Bronchial epithelial cell (primary cell): Measurements from ENCODE around the gene TRPT1. TPM values are rescaled to one million over a fixed set of nuclear protein-coding genes. Genes with fewer than 3 reads are reported as not detected.
A peak's percentile ranks its signal among the peaks of the same experiment; 100 is the strongest.

ENCODE experiments used
- DNase-seq: peaks from one replicate; pipeline ENCODE4 v3.0.0-alpha.2; 2010; ENCODE audit warnings: low read depth
- FAIRE-seq: peaks from 2 replicates; lab custom pipeline; 2011; peaks lifted over from hg19 to GRCh38; lab: Jason Lieb, UNC
- H3K27me3 ChIP-seq: 2 replicates; pipeline ENCODE4 v1.5.1; 2011; ENCODE audit warnings: low read length; ENCODE audit not compliant: control insufficient read depth, insufficient read depth
- H3K36me3 ChIP-seq: 2 replicates; pipeline ENCODE4 v1.5.1; 2011; ENCODE audit warnings: low read length; ENCODE audit not compliant: control insufficient read depth, insufficient read depth
- H3K4me3 ChIP-seq: 2 replicates; pipeline ENCODE4 v1.5.1; 2011; ENCODE audit warnings: mild to moderate bottlenecking, low read depth, low read length, control low read depth
- total RNA-seq: library from RNA; depleted of rRNA; stranded (reverse); fragments of >200 nt; gene quantifications from 2 replicates; pipeline ENCODE4 v1.2.1, GENCODE V29; 2014
- TF ChIP-seq, protein P1 (sequence below): IDR thresholded peaks from 2 replicates; pipeline ENCODE4 v1.5.1; 2011; ENCODE audit warnings: mild to moderate bottlenecking, moderate library complexity, low read length, control low read depth, inconsistent platforms; ENCODE audit not compliant: insufficient read depth, severe bottlenecking

Gene TRPT1
- total RNA-seq, 1 donor from 2014 or later, result 24.5 TPM

DNA sequence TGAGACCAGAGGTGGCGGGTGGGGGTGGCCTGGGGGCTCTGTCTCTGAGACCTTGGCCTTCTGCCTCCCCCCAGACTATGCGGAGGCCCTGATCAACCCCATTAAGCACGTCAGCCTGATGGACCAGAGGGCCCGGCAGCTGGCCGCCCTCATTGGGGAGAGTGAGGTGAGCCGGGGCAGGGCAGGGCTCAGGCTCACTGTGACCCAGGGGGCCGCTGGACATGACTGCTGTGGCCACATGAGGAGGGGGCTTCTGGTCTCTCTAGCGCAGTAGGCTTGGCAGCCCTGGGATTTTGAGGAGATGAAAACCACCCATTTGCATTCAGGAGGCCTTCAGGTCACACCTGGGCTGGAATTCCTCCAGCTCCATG, 37.9 kb upstream of the TRPT1 start:
- H3K27me3 ChIP-seq, result no peaks in the 10 kb centered on the region
- no peak for FAIRE-seq
- TF ChIP-seq, protein P1, sequence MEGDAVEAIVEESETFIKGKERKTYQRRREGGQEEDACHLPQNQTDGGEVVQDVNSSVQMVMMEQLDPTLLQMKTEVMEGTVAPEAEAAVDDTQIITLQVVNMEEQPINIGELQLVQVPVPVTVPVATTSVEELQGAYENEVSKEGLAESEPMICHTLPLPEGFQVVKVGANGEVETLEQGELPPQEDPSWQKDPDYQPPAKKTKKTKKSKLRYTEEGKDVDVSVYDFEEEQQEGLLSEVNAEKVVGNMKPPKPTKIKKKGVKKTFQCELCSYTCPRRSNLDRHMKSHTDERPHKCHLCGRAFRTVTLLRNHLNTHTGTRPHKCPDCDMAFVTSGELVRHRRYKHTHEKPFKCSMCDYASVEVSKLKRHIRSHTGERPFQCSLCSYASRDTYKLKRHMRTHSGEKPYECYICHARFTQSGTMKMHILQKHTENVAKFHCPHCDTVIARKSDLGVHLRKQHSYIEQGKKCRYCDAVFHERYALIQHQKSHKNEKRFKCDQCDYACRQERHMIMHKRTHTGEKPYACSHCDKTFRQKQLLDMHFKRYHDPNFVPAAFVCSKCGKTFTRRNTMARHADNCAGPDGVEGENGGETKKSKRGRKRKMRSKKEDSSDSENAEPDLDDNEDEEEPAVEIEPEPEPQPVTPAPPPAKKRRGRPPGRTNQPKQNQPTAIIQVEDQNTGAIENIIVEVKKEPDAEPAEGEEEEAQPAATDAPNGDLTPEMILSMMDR, result no peak
- no peak overlapping the region for H3K4me3 ChIP-seq
- DNase-seq, result no peak
- peaks cover 56% of the 10 kb centered on the region for H3K36me3 ChIP-seq

- TF ChIP-seq, protein P1, result no peak
- H3K36me3 ChIP-seq, result peaks cover 59% of the 10 kb centered on the region
- no peaks in the 10 kb centered on the region for H3K27me3 ChIP-seq
- peak; percentile 62 for DNase-seq
- no peak overlapping the region for H3K4me3 ChIP-seq
- FAIRE-seq, result no peak
Measured at GRCh38 chr11:64263021-64263946, 37.3 kb upstream of the TRPT1 start.

DNA sequence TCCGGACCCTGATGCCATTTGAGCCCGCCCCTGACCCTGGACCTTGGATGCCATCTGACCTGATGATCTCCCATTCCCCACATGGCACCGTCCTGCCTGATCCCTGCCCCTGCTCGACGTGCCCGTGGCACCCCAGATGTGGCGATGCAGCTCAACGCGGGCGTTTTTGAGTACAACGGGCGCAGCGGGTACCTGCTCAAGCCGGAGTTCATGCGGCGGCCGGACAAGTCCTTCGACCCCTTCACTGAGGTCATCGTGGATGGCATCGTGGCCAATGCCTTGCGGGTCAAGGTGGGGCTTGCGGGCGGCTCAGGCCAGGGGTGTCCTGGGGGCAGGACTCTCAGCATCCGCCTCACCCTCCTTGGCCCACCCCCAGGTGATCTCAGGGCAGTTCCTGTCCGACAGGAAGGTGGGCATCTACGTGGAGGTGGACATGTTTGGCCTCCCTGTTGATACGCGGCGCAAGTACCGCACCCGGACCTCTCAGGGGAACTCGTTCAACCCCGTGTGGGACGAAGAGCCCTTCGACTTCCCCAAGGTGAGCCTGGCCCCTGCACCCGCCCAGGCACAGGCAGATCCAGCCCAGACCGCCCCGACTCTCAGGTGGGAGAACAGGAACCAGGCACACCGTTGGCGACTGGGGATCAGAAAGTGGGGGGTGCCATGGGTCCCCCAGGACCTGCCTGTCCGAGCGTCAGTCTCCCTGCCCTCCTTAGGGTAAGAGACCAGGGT, 36.5 kb upstream of the TRPT1 start:
- Histone ChIP-seq H3K27me3 (no peaks in the 10 kb centered on the region), H3K4me3 (no peak overlapping the region), H3K36me3 (peaks cover 61% of the 10 kb centered on the region)
- FAIRE-seq, result no peak
- TF ChIP-seq, protein P1, result no peak
- no peak for DNase-seq

DNA sequence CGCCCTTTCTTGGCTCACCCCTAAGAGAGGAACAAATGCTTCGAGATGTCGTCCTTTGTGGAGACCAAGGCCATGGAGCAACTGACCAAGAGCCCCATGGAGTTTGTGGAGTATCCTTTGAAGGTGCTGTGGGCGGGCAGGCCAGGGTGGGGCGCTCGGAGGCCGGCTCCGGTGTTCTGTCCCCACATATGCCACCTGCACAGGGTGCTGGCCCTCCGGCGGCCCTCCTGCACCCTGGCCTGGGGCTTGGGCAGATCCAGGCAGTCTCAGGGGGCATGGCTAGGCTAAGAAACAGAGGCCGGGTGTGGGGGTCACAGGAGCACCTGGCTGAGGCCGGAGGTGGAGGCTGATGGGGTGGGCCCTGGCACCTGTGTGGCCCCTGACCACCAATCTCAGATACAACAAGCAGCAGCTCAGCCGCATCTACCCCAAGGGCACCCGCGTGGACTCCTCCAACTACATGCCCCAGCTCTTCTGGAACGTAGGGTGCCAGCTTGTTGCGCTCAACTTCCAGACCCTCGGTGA, 35.6 kb upstream of the TRPT1 start:
- Histone ChIP-seq H3K36me3 (peaks cover 62% of the 10 kb centered on the region), H3K27me3 (no peaks in the 10 kb centered on the region), H3K4me3 (no peak overlapping the region)
- TF ChIP-seq, protein P1, result no peak
- FAIRE-seq (no peak), DNase-seq (no peak)

GRCh38 chr11:64260147-64260708, 34.2 kb upstream of the TRPT1 start:
- TF ChIP-seq, protein P1, result no peak
- Histone ChIP-seq H3K36me3 (peaks cover 65% of the 10 kb centered on the region), H3K27me3 (no peaks in the 10 kb centered on the region), H3K4me3 (no peak overlapping the region)
- no peak for DNase-seq
- FAIRE-seq, result no peak
